ENCODE results near the gene PRRT1B. TPM values are rescaled to one million over a fixed set of nuclear protein-coding genes. Genes with fewer than 3 reads are reported as not detected.

The PRRT1B gene
- total RNA-seq, 1 experiment from 2014 or later, result 1.2 TPM

DNA sequence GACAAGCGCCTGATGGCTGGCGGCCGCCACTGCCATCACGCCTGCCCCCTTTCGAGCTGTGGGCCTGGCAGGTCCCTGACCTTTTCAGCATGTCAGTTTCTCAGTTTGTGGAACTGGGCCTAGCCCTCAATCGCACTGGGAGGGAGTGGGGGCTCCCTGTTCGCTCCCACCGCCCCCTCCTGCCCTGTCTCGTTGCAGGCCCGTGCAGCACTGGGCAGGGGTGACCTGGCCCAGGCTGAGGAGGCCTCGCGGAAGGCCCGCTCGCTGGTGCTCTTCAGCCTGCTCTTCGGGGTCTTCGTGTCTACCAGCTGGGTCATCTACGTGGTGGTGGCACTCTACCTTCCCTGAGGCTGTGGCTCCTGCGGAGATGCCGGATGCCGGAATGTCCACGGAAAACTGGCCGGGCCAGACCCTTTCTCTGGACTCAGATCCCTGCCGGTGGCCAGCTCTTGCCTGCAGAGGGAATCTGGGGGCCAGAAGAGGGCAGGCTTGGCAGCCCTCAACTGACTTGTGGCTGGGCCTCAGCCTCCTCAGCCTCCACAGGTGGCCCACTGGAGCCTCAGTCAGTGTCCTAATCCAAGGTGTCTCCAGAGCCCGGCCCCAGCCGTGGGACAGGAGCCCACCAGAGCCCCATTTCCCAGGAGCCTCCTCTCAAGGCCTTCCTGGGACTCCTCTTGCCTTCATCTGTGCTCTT is 12.7 kb downstream of the PRRT1B start (continued):
- TF ChIP-seq AFF4 (CRISPR knock-in tag; IDR thresholded peaks at IDR 0.05; ENCODE audit: borderline replicate concordance), result no peak
- no peak for TF ChIP-seq ZMAT4 (CRISPR knock-in tag; IDR thresholded peaks at IDR 0.05)
- no peak for TF ChIP-seq AR (CRISPR knock-in tag; IDR thresholded peaks at IDR 0.05)

DNA sequence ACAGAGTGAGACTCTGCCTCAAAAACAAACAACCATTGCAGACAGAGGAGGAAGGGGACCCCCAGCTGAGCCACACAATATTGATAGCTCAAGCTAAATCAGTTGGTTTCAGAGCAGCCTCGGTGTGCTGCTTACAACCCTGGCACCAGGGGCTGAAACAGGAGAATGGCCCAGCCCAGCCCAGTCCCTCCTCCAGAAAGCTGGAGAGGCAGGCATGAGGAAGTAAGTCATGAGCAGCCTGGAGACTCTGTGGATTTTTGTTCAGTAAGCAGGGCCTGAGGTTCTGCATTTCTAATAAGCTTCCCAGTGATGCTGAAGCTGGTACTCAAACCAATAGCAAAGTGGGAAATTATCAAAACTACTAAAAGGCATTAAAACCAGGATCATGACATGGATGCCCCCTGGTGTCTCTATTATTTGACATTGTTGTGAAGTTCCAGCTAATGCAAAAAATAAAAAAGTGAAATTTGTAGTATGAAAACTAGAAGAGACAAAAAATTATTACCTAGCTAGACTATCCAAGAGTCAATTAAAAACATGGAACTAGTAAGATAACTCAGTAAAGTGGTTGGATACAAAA is 14.2 kb downstream of the PRRT1B start:
- no peak for TF ChIP-seq GABPB1 (CRISPR knock-in tag; IDR thresholded peaks at IDR 0.05)
- no peak for TF ChIP-seq FOXP1 (CRISPR knock-in tag; IDR thresholded peaks at IDR 0.05; ENCODE audit: borderline replicate concordance)
- TF ChIP-seq RELA (CRISPR knock-in tag; IDR thresholded peaks at IDR 0.05; ENCODE audit: borderline replicate concordance), result no peak
- TF ChIP-seq, protein P1, sequence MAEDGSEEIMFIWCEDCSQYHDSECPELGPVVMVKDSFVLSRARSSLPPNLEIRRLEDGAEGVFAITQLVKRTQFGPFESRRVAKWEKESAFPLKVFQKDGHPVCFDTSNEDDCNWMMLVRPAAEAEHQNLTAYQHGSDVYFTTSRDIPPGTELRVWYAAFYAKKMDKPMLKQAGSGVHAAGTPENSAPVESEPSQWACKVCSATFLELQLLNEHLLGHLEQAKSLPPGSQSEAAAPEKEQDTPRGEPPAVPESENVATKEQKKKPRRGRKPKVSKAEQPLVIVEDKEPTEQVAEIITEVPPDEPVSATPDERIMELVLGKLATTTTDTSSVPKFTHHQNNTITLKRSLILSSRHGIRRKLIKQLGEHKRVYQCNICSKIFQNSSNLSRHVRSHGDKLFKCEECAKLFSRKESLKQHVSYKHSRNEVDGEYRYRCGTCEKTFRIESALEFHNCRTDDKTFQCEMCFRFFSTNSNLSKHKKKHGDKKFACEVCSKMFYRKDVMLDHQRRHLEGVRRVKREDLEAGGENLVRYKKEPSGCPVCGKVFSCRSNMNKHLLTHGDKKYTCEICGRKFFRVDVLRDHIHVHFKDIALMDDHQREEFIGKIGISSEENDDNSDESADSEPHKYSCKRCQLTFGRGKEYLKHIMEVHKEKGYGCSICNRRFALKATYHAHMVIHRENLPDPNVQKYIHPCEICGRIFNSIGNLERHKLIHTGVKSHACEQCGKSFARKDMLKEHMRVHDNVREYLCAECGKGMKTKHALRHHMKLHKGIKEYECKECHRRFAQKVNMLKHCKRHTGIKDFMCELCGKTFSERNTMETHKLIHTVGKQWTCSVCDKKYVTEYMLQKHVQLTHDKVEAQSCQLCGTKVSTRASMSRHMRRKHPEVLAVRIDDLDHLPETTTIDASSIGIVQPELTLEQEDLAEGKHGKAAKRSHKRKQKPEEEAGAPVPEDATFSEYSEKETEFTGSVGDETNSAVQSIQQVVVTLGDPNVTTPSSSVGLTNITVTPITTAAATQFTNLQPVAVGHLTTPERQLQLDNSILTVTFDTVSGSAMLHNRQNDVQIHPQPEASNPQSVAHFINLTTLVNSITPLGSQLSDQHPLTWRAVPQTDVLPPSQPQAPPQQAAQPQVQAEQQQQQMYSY (CRISPR knock-in tag; IDR thresholded peaks at IDR 0.05), result no peak
- no peak for TF ChIP-seq FOXJ3 (CRISPR knock-in tag; IDR thresholded peaks at IDR 0.05; ENCODE audit: borderline replicate concordance)
- no peak for TF ChIP-seq SMAD3 (CRISPR knock-in tag; IDR thresholded peaks at IDR 0.05; ENCODE audit: borderline replicate concordance)
- TF ChIP-seq ZNF396 (CRISPR knock-in tag; IDR thresholded peaks at IDR 0.05; ENCODE audit: borderline replicate concordance), result no peak
- no peak for TF ChIP-seq ZNF416 (CRISPR knock-in tag; IDR thresholded peaks at IDR 0.05)
- TF ChIP-seq ESRRA (CRISPR knock-in tag; IDR thresholded peaks at IDR 0.05; ENCODE audit: borderline replicate concordance), result no peak
- ChIA-PET CTCF (interaction anchor here (0.6 to 1.4 kb wide), 3 partner anchors 32 to 199 kb away, joined by 3 to 5 read pairs (median 3); no protein-coding TSS in a partner anchor), POLR2A (no interaction called here)
- H3K36me3 Mint-ChIP-seq, result peaks cover 11% of the 10 kb centered on the region
- no peak overlapping the region for H3K27ac Mint-ChIP-seq
- H3K4me1 Mint-ChIP-seq, result peaks cover 9% of the 10 kb centered on the region
- no peak overlapping the region for H3K4me3 Mint-ChIP-seq
- no peak for DNase-seq (ENCODE audit: low spot score)
- peaks cover 29% of the 10 kb centered on the region for H3K9me3 Mint-ChIP-seq
- no peak for ATAC-seq
- peaks cover 26% of the 10 kb centered on the region for H3K27me3 Mint-ChIP-seq (ENCODE audit: low read depth)
